Neural crest cell (in vitro differentiated cells): ENCODE data around the gene CAVIN1. TPM values are rescaled to one million over a fixed set of nuclear protein-coding genes. Genes with fewer than 3 reads are reported as not detected.
A peak's percentile ranks its signal among the peaks of the same experiment; 100 is the strongest.

ENCODE experiments used
- DNase-seq: peaks from one replicate; pipeline ENCODE4 v3.0.0; 2021; ENCODE audit warnings: low read depth, mixed read lengths, low spot score
- H3K27ac Mint-ChIP-seq: one replicate; pipeline ENCODE4 v1.8.0; 2021; ENCODE audit warnings: mild to moderate bottlenecking, mixed read lengths; ENCODE audit not compliant: unreplicated experiment
- H3K27me3 Mint-ChIP-seq: 2 replicates; pipeline ENCODE4 v1.8.0; 2021; ENCODE audit warnings: low read depth, mild to moderate bottlenecking, mixed read lengths
- H3K36me3 Mint-ChIP-seq: 2 replicates; pipeline ENCODE4 v1.8.0; 2021; ENCODE audit warnings: low read depth, mild to moderate bottlenecking, mixed read lengths
- H3K4me1 Mint-ChIP-seq: 2 replicates; pipeline ENCODE4 v1.8.0; 2021; ENCODE audit warnings: mixed read lengths
- H3K4me3 Mint-ChIP-seq: one replicate; pipeline ENCODE4 v1.8.0; 2021; ENCODE audit warnings: mild to moderate bottlenecking, mixed read lengths
- H3K9me3 Mint-ChIP-seq: 2 replicates; pipeline ENCODE4 v1.8.0; 2021; ENCODE audit warnings: mixed read lengths
- CTCF ChIP-seq: fragments of 200-600 bp; sonication (generic); conservative IDR thresholded peaks from 2 replicates; pipeline ENCODE4 v1.5.0; 2021; ENCODE audit warnings: antibody characterized with exemption, mild to moderate bottlenecking
- long read RNA-seq: library from polyadenylated mRNA; unstranded; transcript quantifications from one replicate; pipeline ENCODE4 v2.0.0, GENCODE V29; 2020
- total RNA-seq: library from RNA; stranded (reverse); gene quantifications from 2 replicates; pipeline ENCODE4 v1.2.1, GENCODE V29; 2021

The CAVIN1 gene
- total RNA-seq, result 0.09 and 0.14 TPM in 2 replicates
- long read RNA-seq, result 0 reads

GRCh38 chr17:42422958-42423712, at the start of gene CAVIN1:
TSS of gene CAVIN1 (minus strand) at chr17:42423256. CDS start at chr17:42423097, 159 bp downstream.
- TF ChIP-seq CTCF, result no peak
- Mint-ChIP-seq H3K9me3 (no peaks in the 10 kb centered on the region), H3K36me3 (no peaks in the 10 kb centered on the region), H3K4me1 (peaks cover 16% of the 10 kb centered on the region), H3K4me3 (peak within 1 kb of the TSS; percentile 68), H3K27me3 (peaks cover 73% of the 10 kb centered on the region), H3K27ac (no peak within 1 kb of the TSS)
- no peak for DNase-seq

GRCh38 chr17:42467889-42468288, 44.8 kb upstream of the CAVIN1 start:
- H3K27me3 Mint-ChIP-seq, result no peaks in the 10 kb centered on the region
- H3K4me1 Mint-ChIP-seq, result peaks cover 9% of the 10 kb centered on the region
- H3K36me3 Mint-ChIP-seq, result peaks cover 12% of the 10 kb centered on the region
- no peak for DNase-seq
- H3K27ac Mint-ChIP-seq, result no peak overlapping the region
- no peak overlapping the region for H3K4me3 Mint-ChIP-seq
- TF ChIP-seq CTCF, result no peak
- no peaks in the 10 kb centered on the region for H3K9me3 Mint-ChIP-seq

- H3K4me1 Mint-ChIP-seq, result peaks cover 29% of the 10 kb centered on the region
- TF ChIP-seq CTCF, result no peak
- no peaks in the 10 kb centered on the region for H3K27me3 Mint-ChIP-seq
- H3K9me3 Mint-ChIP-seq, result no peaks in the 10 kb centered on the region
- no peak overlapping the region for H3K4me3 Mint-ChIP-seq
- H3K27ac Mint-ChIP-seq, result no peak overlapping the region
- peaks cover 12% of the 10 kb centered on the region for H3K36me3 Mint-ChIP-seq
- DNase-seq, result no peak
Observed at GRCh38 chr17:42463976-42464400, 40.9 kb upstream of the CAVIN1 start.

GRCh38 chr17:42460371-42460770, 37.3 kb upstream of the CAVIN1 start:
- Mint-ChIP-seq H3K36me3 (no peaks in the 10 kb centered on the region), H3K27me3 (no peaks in the 10 kb centered on the region), H3K9me3 (no peaks in the 10 kb centered on the region), H3K4me1 (peaks cover 38% of the 10 kb centered on the region), H3K4me3 (peak overlapping the region; percentile 97), H3K27ac (peak overlapping the region; percentile 70)
- DNase-seq, result no peak
- no peak for TF ChIP-seq CTCF

GRCh38 chr17:42459801-42460281, 36.8 kb upstream of the CAVIN1 start:
- Mint-ChIP-seq H3K27ac (peak overlapping the region; percentile 70), H3K9me3 (no peaks in the 10 kb centered on the region)
- no peak for DNase-seq

More at GRCh38 chr17:42459801-42460281, 36.8 kb upstream of the CAVIN1 start:
- Mint-ChIP-seq H3K27me3 (no peaks in the 10 kb centered on the region), H3K4me3 (peak overlapping the region; percentile 97), H3K36me3 (no peaks in the 10 kb centered on the region), H3K4me1 (peaks cover 38% of the 10 kb centered on the region)
- no peak for TF ChIP-seq CTCF
